Activated CD4-positive, alpha-beta memory T cell treated with anti-CD3 and anti-CD28 coated beads for 36 hours (primary cell): ENCODE results near the gene STRA6. TPM values are rescaled to one million over a fixed set of nuclear protein-coding genes. Genes with fewer than 3 reads are reported as not detected.
A peak's percentile ranks its signal among the peaks of the same experiment; 100 is the strongest.

ENCODE experiments used
- CTCF ChIA-PET: fragments of 350-600 bp; sonication (Branson Sonifier 250); formaldehyde crosslinking; loops from one replicate; lab custom pipeline; 2021; ENCODE audit warnings: antibody characterized with exemption, inconsistent platforms; lab: Charles Lee
- POLR2A ChIA-PET: fragments of 350-600 bp; sonication (Branson Sonifier 250); formaldehyde crosslinking; loops from one replicate; lab custom pipeline; 2021; ENCODE audit warnings: antibody characterized with exemption; lab: Charles Lee
- DNase-seq: peaks from one replicate; pipeline ENCODE4 v3.0.0-alpha.2; 2020
- H3K27ac Mint-ChIP-seq: one replicate; pipeline ENCODE4 v1.8.0; 2021; ENCODE audit warnings: mixed read lengths
- H3K27me3 Mint-ChIP-seq: one replicate; pipeline ENCODE4 v1.8.0; 2021; ENCODE audit warnings: mixed read lengths
- H3K36me3 Mint-ChIP-seq: one replicate; pipeline ENCODE4 v1.8.0; 2021; ENCODE audit warnings: mixed read lengths
- H3K4me1 Mint-ChIP-seq: one replicate; pipeline ENCODE4 v1.8.0; 2021; ENCODE audit warnings: low read depth, mixed read lengths
- H3K4me3 Mint-ChIP-seq: one replicate; pipeline ENCODE4 v1.8.0; 2021; ENCODE audit warnings: mild to moderate bottlenecking, mixed read lengths
- H3K9me3 Mint-ChIP-seq: one replicate; pipeline ENCODE4 v1.8.0; 2021; ENCODE audit warnings: mixed read lengths
- intact Hi-C: fragments of 100-400 bp; cut with micrococcal nuclease; formaldehyde crosslinking; loops from one replicate; pipeline ENCODE4 v1.15.1; 2023
- total RNA-seq, 2 experiments: library from RNA; stranded (reverse); gene quantifications; one replicate each; pipeline ENCODE4 v1.2.3, GENCODE V29; 2021

STRA6 gene
- total RNA-seq, 2 experiments from 2014 or later, result not detected

- Mint-ChIP-seq H3K4me3 (peak overlapping the region; percentile 9), H3K9me3 (no peaks in the 10 kb centered on the region), H3K27me3 (peaks cover 82% of the 10 kb centered on the region), H3K4me1 (peaks cover 24% of the 10 kb centered on the region), H3K27ac (no peak overlapping the region), H3K36me3 (no peaks in the 10 kb centered on the region)
- ChIA-PET POLR2A (no interaction called here), CTCF (interaction anchor here (0.7 to 1.8 kb wide), 5 partner anchors 136 to 954 kb away, joined by 3 to 5 read pairs (median 3); no protein-coding TSS in a partner anchor)
- DNase-seq, result no peak
- intact Hi-C loops, result no loop called here
Measured at GRCh38 chr15:74135041-74135565, 67.5 kb downstream of the STRA6 start.

- no peaks in the 10 kb centered on the region for H3K36me3 Mint-ChIP-seq
- ChIA-PET POLR2A (no interaction called here), CTCF (interaction anchor here (0.7 to 1.8 kb wide), 4 partner anchors 135 to 954 kb away, joined by 3 to 5 read pairs (median 4); no protein-coding TSS in a partner anchor)
- intact Hi-C loops, result no loop called here
- H3K27me3 Mint-ChIP-seq, result peaks cover 85% of the 10 kb centered on the region
- peaks cover 27% of the 10 kb centered on the region for H3K4me1 Mint-ChIP-seq
- no peak overlapping the region for H3K27ac Mint-ChIP-seq
- no peak overlapping the region for H3K4me3 Mint-ChIP-seq
- no peaks in the 10 kb centered on the region for H3K9me3 Mint-ChIP-seq
- DNase-seq, result peak; percentile 54
Measured at GRCh38 chr15:74134387-74135027, 68.1 kb downstream of the STRA6 start.

- Mint-ChIP-seq H3K27me3 (peaks cover 86% of the 10 kb centered on the region), H3K4me1 (peaks cover 34% of the 10 kb centered on the region), H3K36me3 (no peaks in the 10 kb centered on the region), H3K9me3 (no peaks in the 10 kb centered on the region), H3K4me3 (no peak overlapping the region), H3K27ac (no peak overlapping the region)
- DNase-seq, result no peak
- ChIA-PET CTCF (interaction anchor here (0.7 to 1.8 kb wide), 5 partner anchors 135 to 188 kb away, joined by 3 to 5 read pairs (median 4); no protein-coding TSS in a partner anchor), POLR2A (no interaction called here)
- intact Hi-C loops, result no loop called here
Measured at GRCh38 chr15:74133694-74134386, 68.7 kb downstream of the STRA6 start.

- Mint-ChIP-seq H3K27me3 (peaks cover 85% of the 10 kb centered on the region), H3K9me3 (no peaks in the 10 kb centered on the region), H3K27ac (no peak overlapping the region), H3K4me1 (peaks cover 39% of the 10 kb centered on the region), H3K4me3 (no peak overlapping the region), H3K36me3 (no peaks in the 10 kb centered on the region)
- ChIA-PET CTCF (interaction anchor here (1.0 to 1.8 kb wide), 2 partner anchors 175 to 189 kb away, joined by 3 to 5 read pairs; no protein-coding TSS in a partner anchor), POLR2A (no interaction called here)
- peak; percentile 31 for DNase-seq
- intact Hi-C loops, result no loop called here
Measured at GRCh38 chr15:74132681-74133651, 69.6 kb downstream of the STRA6 start.

- Mint-ChIP-seq H3K27ac (no peak overlapping the region), H3K36me3 (no peaks in the 10 kb centered on the region), H3K27me3 (peaks cover 84% of the 10 kb centered on the region), H3K4me3 (no peak overlapping the region), H3K4me1 (peaks cover 35% of the 10 kb centered on the region), H3K9me3 (no peaks in the 10 kb centered on the region)
- CTCF ChIA-PET, result no interaction called here
- POLR2A ChIA-PET, result no interaction called here
- DNase-seq, result no peak
- intact Hi-C loops, result no loop called here
Measured at GRCh38 chr15:74131628-74132413, 70.8 kb downstream of the STRA6 start.

GRCh38 chr15:74130849-74131627 is 71.5 kb downstream of the STRA6 start:
- H3K36me3 Mint-ChIP-seq, result no peaks in the 10 kb centered on the region
- intact Hi-C loops, result no loop called here
- H3K4me1 Mint-ChIP-seq, result peaks cover 29% of the 10 kb centered on the region
- ChIA-PET CTCF (interaction anchor here (3.2 kb wide), 1 partner anchor 191 kb away, joined by 32 read pairs; no protein-coding TSS in a partner anchor), POLR2A (no interaction called here)
- H3K27ac Mint-ChIP-seq, result no peak overlapping the region
- no peaks in the 10 kb centered on the region for H3K9me3 Mint-ChIP-seq
- no peak overlapping the region for H3K4me3 Mint-ChIP-seq
- peaks cover 79% of the 10 kb centered on the region for H3K27me3 Mint-ChIP-seq
- DNase-seq, result no peak

- Mint-ChIP-seq H3K4me1 (peaks cover 29% of the 10 kb centered on the region), H3K4me3 (no peak within 1 kb of the TSS), H3K27me3 (peaks cover 76% of the 10 kb centered on the region), H3K36me3 (no peaks in the 10 kb centered on the region), H3K27ac (peak within 1 kb of the TSS; percentile 54), H3K9me3 (no peaks in the 10 kb centered on the region)
- intact Hi-C loops, result no loop called here
- CTCF ChIA-PET, result interaction anchor here (1.4 to 3.2 kb wide), 4 partner anchors 77 to 198 kb away, joined by 3 to 32 read pairs (median 6); no protein-coding TSS in a partner anchor
- POLR2A ChIA-PET, result no interaction called here
- no peak for DNase-seq
Measured at GRCh38 chr15:74130155-74130848, 72.3 kb downstream of the STRA6 start, which contains the start of gene ISLR2. ISLR2 (plus strand) TSS chr15:74130586; CDS start chr15:74132755, 2,169 bp downstream.

- peaks cover 25% of the 10 kb centered on the region for H3K4me1 Mint-ChIP-seq
- peak overlapping the region; percentile 54 for H3K27ac Mint-ChIP-seq
- ChIA-PET POLR2A (no interaction called here), CTCF (interaction anchor here (1.4 to 3.2 kb wide), 4 partner anchors 76 to 199 kb away, joined by 3 to 32 read pairs (median 6); no protein-coding TSS in a partner anchor)
- no peaks in the 10 kb centered on the region for H3K36me3 Mint-ChIP-seq
- H3K9me3 Mint-ChIP-seq, result no peaks in the 10 kb centered on the region
- H3K27me3 Mint-ChIP-seq, result peaks cover 73% of the 10 kb centered on the region
- no peak for DNase-seq
- H3K4me3 Mint-ChIP-seq, result no peak overlapping the region
- intact Hi-C loops, result loop anchor here (2.0 to 5.0 kb wide), 4 partner anchors 77 to 193 kb away; no protein-coding TSS in a partner anchor
Measured at GRCh38 chr15:74129586-74130154, 72.9 kb downstream of the STRA6 start.
